ENCODE data around the gene SLC17A1.

- TF ChIP-seq POLR2A (IDR thresholded peaks at IDR 0.05; ENCODE audit: low read depth, low read length) (no peak), EZH2 (IDR thresholded peaks at IDR 0.05; ENCODE audit: borderline replicate concordance, low read depth, low read length, severe bottlenecking) (no peak), CTCF (IDR thresholded peaks at IDR 0.05; ENCODE audit: extremely low read depth in 1 of 2, insufficient read depth in 1 of 2, low read depth in 1 of 2, low read length in 2 of 2) (no peak), FOS (IDR thresholded peaks at IDR 0.05; ENCODE audit: borderline replicate concordance, insufficient read depth, low read length) (no peak), POLR2AphosphoS5 (IDR thresholded peaks at IDR 0.05; ENCODE audit: insufficient read depth, low read depth, low read length) (no peak), JUN (IDR thresholded peaks at IDR 0.05; ENCODE audit: borderline replicate concordance, insufficient read depth, insufficient read length, low read depth) (no peak)
- TF ChIP-seq, protein P1, sequence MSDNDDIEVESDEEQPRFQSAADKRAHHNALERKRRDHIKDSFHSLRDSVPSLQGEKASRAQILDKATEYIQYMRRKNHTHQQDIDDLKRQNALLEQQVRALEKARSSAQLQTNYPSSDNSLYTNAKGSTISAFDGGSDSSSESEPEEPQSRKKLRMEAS (IDR thresholded peaks at IDR 0.05; ENCODE audit: insufficient read depth, insufficient read length), result no peak
Measured at GRCh38 chr6:25872814-25873213, 41.0 kb upstream of the SLC17A1 start.

Measured in endothelial cell of umbilical vein (primary cell).